HepG2 (cell line): Measurements from ENCODE around the gene SSH3. TPM values are rescaled to one million over a fixed set of nuclear protein-coding genes. Genes with fewer than 3 reads are reported as not detected.

Experiments
- HNRNPLL ChIP-seq: fragments of 200-400 bp; formaldehyde crosslinking; IDR thresholded peaks from 2 replicates; pipeline ENCODE4 v1.6.1; 2017; ENCODE audit warnings: mild to moderate bottlenecking, low read depth, low read length; ENCODE audit not compliant: poor library complexity, severe bottlenecking
- STAG1 ChIP-seq: sonication (generic); formaldehyde crosslinking; IDR thresholded peaks from 2 replicates; pipeline ENCODE4 v1.4.0; 2020; ENCODE audit warnings: missing genetic modification reagents
- ZBTB42 ChIP-seq: sonication (generic); formaldehyde crosslinking; IDR thresholded peaks from 2 replicates; pipeline ENCODE4 v1.5.0; 2020; ENCODE audit warnings: mild to moderate bottlenecking, missing genetic modification reagents
- ZNF101 ChIP-seq: sonication (generic); formaldehyde crosslinking; IDR thresholded peaks from 2 replicates; pipeline ENCODE4 v1.4.0; 2020; ENCODE audit warnings: mild to moderate bottlenecking, low read depth, missing genetic modification reagents, borderline replicate concordance
- ZNF232 ChIP-seq: sonication (generic); formaldehyde crosslinking; IDR thresholded peaks from 2 replicates; pipeline ENCODE4 v1.4.0; 2020; ENCODE audit warnings: missing genetic modification reagents, borderline replicate concordance
- ZNF431 ChIP-seq: sonication (generic); formaldehyde crosslinking; IDR thresholded peaks from 2 replicates; pipeline ENCODE4 v1.9.0; 2022; ENCODE audit warnings: missing genetic modification reagents, low read depth, mild to moderate bottlenecking, borderline replicate concordance
- ZNF660 ChIP-seq: sonication (generic); formaldehyde crosslinking; IDR thresholded peaks from 2 replicates; pipeline ENCODE4 v1.5.1; 2020; ENCODE audit warnings: mild to moderate bottlenecking, low read depth, missing genetic modification reagents, borderline replicate concordance
- ZNF768 ChIP-seq: sonication (generic); formaldehyde crosslinking; IDR thresholded peaks from 2 replicates; pipeline ENCODE4 v1.4.0; 2020; ENCODE audit warnings: missing genetic modification reagents
- polyA plus RNA-seq, 8 experiments: library from polyadenylated mRNA; depleted of rRNA in 3 of 8; stranded (reverse) in 7 of 8; unstranded in 1 of 8; fragments of >200 nt; fragmentation: Illumina TruSeq in 4 of 8; extraction: Trizol in 4 of 8; gene quantifications; 2 replicates each; pipeline versions ENCODE4 v1.2.1 to v1.2.3, GENCODE V29; 2011 to 2016; ENCODE audit warnings: low read depth in 4 of 8, missing spikeins in 1 of 8, mixed read lengths in 1 of 8; ENCODE audit not compliant: insufficient read depth in 1 of 8
- total RNA-seq, 5 experiments: library from RNA; depleted of rRNA; stranded (reverse); fragments of >200 nt; fragmentation: Illumina TruSeq; extraction: Trizol; gene quantifications; 2 replicates each; pipeline ENCODE4 v1.2.3, GENCODE V29; 2016; ENCODE audit warnings: low read depth in 1 of 5
- TF ChIP-seq, protein P1 (sequence below): sonication (generic); formaldehyde crosslinking; IDR thresholded peaks from 2 replicates; pipeline ENCODE4 v1.8.0; 2023; ENCODE audit warnings: mild to moderate bottlenecking, missing genetic modification reagents
- TF ChIP-seq, protein P2 (sequence below): sonication (generic); formaldehyde crosslinking; IDR thresholded peaks from 2 replicates; pipeline ENCODE4 v1.5.1; 2020; ENCODE audit warnings: mild to moderate bottlenecking, missing genetic modification reagents
- TF ChIP-seq, protein P3 (sequence below): sonication (generic); formaldehyde crosslinking; IDR thresholded peaks from 2 replicates; pipeline ENCODE4 v1.5.0; 2020; ENCODE audit warnings: mild to moderate bottlenecking, missing genetic modification reagents
- TF ChIP-seq, protein P4 (sequence below), 2 experiments: sonication (generic) in 1 of 2; formaldehyde crosslinking in 1 of 2; IDR thresholded peaks; 2 replicates each; pipeline versions ENCODE4 v1.5.1 to v1.6.1; 2011 to 2020; ENCODE audit warnings: borderline replicate concordance in 1 of 2, low read depth in 1 of 2, low read length in 1 of 2, mild to moderate bottlenecking in 1 of 2, missing genetic modification reagents in 1 of 2, moderate library complexity in 1 of 2
- TF ChIP-seq, protein P5 (sequence below), 2 experiments: fragments of 450-650 bp in 1 of 2; sonication (generic) in 1 of 2; formaldehyde crosslinking; IDR thresholded peaks; 2 replicates each; pipeline versions ENCODE4 v1.5.0 to v1.8.0; 2020 to 2022; ENCODE audit warnings: mild to moderate bottlenecking in 1 of 2, missing genetic modification reagents in 1 of 2
- TF ChIP-seq, protein P6 (sequence below): sonication (generic); formaldehyde crosslinking; IDR thresholded peaks from 2 replicates; pipeline ENCODE4 v1.9.0; 2021; ENCODE audit warnings: missing genetic modification reagents, borderline replicate concordance

The SSH3 gene
- total and polyA plus RNA-seq, 2 of the 13 experiments (the other 11 are each of a cell fraction or from before 2014, with no cell fraction given), result 12.4 to 18.8 TPM

DNA sequence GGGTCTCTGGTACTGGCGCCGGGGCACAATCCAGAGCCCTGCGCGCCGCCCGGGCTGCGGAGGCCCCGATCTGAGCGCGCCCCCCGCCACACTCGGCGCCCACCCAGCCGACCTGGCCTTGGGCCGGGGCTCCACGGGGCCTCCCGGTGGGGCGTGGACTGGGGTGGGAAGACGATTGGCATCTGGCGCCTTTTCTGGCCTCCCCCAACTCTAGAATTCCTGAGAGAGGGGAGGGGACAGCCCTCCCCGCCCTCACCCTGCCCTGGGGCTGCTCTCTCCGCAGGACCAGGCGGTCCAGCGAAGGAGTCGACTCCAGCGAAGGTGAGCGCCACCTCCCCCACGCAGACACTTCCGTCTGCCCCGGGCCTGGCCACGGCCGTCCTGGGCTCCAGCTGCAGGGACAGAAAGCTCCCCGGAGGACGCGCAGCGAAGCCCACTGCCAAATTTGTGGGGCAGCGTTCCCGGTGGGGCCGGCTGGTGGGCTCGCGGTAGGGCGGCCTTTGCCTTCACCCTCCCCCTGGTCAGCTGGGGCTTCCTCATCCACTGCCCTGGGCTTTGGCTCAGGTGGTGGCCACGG, 593 bp downstream of the SSH3 start (continued):
- TF ChIP-seq, protein P1, sequence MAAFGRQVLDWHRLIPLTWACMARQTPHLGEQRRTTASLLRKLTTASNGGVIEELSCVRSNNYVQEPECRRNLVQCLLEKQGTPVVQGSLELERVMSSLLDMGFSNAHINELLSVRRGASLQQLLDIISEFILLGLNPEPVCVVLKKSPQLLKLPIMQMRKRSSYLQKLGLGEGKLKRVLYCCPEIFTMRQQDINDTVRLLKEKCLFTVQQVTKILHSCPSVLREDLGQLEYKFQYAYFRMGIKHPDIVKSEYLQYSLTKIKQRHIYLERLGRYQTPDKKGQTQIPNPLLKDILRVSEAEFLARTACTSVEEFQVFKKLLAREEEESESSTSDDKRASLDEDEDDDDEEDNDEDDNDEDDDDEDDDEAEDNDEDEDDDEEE, result no peak
- no peak for TF ChIP-seq ZBTB42
- TF ChIP-seq, protein P2, sequence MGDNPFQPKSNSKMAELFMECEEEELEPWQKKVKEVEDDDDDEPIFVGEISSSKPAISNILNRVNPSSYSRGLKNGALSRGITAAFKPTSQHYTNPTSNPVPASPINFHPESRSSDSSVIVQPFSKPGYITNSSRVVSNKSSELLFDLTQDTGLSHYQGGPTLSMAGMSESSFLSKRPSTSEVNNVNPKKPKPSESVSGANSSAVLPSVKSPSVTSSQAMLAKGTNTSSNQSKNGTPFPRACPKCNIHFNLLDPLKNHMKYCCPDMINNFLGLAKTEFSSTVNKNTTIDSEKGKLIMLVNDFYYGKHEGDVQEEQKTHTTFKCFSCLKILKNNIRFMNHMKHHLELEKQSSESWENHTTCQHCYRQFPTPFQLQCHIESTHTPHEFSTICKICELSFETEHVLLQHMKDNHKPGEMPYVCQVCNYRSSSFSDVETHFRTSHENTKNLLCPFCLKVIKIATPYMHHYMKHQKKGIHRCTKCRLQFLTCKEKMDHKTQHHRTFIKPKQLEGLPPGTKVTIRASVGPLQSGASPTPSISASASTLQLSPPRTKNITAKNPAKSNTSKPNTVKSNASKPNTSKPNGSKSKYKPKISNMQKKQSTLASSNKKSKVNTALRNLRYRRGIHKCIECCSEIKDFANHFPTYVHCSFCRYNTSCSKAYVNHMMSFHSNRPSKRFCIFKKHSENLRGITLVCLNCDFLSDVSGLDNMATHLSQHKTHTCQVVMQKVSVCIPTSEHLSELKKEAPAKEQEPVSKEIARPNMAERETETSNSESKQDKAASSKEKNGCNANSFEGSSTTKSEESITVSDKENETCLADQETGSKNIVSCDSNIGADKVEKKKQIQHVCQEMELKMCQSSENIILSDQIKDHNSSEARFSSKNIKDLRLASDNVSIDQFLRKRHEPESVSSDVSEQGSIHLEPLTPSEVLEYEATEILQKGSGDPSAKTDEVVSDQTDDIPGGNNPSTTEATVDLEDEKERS (CRISPR knock-in tag), result no peak
- TF ChIP-seq, protein P3, sequence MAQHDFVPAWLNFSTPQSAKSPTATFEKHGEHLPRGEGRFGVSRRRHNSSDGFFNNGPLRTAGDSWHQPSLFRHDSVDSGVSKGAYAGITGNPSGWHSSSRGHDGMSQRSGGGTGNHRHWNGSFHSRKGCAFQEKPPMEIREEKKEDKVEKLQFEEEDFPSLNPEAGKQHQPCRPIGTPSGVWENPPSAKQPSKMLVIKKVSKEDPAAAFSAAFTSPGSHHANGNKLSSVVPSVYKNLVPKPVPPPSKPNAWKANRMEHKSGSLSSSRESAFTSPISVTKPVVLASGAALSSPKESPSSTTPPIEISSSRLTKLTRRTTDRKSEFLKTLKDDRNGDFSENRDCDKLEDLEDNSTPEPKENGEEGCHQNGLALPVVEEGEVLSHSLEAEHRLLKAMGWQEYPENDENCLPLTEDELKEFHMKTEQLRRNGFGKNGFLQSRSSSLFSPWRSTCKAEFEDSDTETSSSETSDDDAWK (CRISPR knock-in tag), result no peak
- TF ChIP-seq, protein P4, sequence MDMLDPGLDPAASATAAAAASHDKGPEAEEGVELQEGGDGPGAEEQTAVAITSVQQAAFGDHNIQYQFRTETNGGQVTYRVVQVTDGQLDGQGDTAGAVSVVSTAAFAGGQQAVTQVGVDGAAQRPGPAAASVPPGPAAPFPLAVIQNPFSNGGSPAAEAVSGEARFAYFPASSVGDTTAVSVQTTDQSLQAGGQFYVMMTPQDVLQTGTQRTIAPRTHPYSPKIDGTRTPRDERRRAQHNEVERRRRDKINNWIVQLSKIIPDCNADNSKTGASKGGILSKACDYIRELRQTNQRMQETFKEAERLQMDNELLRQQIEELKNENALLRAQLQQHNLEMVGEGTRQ (IDR thresholded peaks at IDR 0.05; ENCODE audit: low read depth, low read length), result no peak
- TF ChIP-seq, protein P4 (CRISPR knock-in tag; IDR thresholded peaks at IDR 0.05; ENCODE audit: borderline replicate concordance), result no peak
- no peak for TF ChIP-seq ZNF768
- TF ChIP-seq, protein P5, sequence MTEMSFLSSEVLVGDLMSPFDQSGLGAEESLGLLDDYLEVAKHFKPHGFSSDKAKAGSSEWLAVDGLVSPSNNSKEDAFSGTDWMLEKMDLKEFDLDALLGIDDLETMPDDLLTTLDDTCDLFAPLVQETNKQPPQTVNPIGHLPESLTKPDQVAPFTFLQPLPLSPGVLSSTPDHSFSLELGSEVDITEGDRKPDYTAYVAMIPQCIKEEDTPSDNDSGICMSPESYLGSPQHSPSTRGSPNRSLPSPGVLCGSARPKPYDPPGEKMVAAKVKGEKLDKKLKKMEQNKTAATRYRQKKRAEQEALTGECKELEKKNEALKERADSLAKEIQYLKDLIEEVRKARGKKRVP (CRISPR knock-in tag; IDR thresholded peaks at IDR 0.05), result no peak
- TF ChIP-seq ZNF101 (CRISPR knock-in tag), result no peak
- no peak for TF ChIP-seq ZNF660 (CRISPR knock-in tag)
- TF ChIP-seq ZNF431 (CRISPR knock-in tag), result no peak
- no peak for TF ChIP-seq HNRNPLL
- TF ChIP-seq STAG1, result no peak
- TF ChIP-seq, protein P6, sequence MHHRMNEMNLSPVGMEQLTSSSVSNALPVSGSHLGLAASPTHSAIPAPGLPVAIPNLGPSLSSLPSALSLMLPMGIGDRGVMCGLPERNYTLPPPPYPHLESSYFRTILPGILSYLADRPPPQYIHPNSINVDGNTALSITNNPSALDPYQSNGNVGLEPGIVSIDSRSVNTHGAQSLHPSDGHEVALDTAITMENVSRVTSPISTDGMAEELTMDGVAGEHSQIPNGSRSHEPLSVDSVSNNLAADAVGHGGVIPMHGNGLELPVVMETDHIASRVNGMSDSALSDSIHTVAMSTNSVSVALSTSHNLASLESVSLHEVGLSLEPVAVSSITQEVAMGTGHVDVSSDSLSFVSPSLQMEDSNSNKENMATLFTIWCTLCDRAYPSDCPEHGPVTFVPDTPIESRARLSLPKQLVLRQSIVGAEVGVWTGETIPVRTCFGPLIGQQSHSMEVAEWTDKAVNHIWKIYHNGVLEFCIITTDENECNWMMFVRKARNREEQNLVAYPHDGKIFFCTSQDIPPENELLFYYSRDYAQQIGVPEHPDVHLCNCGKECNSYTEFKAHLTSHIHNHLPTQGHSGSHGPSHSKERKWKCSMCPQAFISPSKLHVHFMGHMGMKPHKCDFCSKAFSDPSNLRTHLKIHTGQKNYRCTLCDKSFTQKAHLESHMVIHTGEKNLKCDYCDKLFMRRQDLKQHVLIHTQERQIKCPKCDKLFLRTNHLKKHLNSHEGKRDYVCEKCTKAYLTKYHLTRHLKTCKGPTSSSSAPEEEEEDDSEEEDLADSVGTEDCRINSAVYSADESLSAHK (CRISPR knock-in tag), result no peak
- TF ChIP-seq ZNF232 (CRISPR knock-in tag), result 0 out of 2 replicates have a peak, but pooled peaks have one; percentile 20
